HG03457 (cell line): ENCODE results near the gene GH1.
"Not testable (repeated sequence)": the region's sequence is repeated elsewhere in the genome, so short reads cannot be mapped to it uniquely, and the experiment has no call there.

Experiments used
- ATAC-seq: cut with Tn5 transposase; IDR thresholded peaks from one replicate; pipeline ENCODE4 v1.9.1; 2021; ENCODE audit warnings: moderate number of reproducible peaks; ENCODE audit not compliant: unreplicated experiment

The GH1 gene

DNA sequence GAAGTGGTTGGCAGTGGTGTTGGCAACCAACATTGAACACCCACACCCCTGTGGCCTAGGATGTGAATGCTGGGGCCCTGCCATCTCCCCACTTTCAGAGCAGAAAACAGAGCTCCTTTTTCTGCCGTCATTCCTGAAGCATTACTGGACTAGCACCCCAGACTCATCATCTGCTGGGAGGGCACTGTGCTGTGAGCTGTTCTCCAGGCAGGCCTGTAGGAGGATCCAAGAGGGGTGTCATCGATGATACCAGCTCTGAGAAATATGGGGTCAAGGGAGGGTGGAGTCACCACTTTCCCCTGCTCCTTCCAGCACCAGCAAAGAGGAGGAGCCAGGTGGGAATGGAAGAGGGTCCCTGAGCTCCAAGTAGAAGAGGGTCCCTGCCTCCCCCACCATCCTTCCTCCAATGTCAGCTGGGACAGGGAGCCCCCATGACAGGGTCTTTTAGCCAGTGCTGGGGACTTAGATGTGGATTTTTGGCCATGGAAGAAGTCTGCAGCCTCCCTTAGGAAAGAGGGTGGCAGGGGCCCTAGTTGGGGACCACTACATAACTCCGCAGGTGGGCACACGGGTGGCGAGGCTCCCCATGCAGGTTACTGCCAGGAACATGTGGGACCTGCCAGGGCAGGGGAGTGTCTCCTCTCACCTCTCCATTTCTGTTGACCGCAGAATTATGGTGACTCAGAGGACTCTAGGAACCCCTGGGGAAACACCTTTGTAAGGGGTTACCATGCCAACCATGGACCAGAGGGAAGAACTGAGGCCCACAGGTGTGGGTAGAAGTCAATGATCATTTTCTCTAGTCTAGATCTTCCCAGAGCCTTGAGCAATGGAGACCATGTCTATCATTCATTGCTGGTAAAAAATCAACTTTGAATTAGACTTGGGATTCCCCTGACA, 19.5 kb downstream of the GH1 start:
- ATAC-seq: not testable (repeated sequence)

DNA sequence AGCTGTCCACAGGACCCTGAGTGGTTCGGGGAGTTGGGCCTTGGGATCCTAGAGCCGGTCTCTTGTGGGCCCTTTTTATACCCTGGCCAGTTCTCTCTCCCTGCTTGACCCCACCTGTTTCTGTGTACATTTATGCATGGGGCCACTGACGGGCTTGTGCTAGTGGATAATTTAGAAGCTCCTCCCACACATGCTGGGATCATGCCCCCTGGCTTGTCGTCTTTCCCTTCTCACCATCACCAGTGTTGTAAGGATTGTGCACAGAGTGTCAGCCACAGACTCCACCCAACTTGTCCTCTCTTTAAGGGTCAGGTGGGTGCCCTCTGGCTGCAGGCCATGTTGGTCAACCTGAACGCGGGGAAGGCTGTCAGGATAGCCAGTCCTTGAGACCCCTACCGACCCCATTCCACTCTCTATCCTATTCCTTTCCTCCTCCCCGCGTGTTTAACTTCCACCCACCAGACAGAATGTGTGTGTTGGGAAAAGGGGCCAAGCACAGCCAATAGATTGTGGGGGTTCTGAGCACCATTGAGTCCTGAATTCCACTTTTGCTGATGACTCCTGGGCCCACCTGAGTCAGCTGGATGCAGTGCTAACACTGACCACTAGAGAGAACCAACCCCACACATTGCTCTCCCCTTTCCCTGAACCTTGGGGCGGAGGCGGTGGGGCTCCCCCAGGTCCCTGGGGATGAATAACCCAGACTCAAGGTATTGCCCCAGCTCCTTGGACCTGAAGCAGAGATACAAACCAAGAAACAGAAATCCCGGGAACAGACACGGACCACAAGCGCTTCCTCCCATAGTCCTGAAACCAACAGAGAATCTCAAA, 21.9 kb downstream of the GH1 start, which contains the start of gene CSH1:
CSH1 (minus strand) TSS at position 51 of the 831 bp plus-strand sequence. CDS start 63 bp downstream, outside the sequence.
- ATAC-seq: not testable (repeated sequence)

DNA sequence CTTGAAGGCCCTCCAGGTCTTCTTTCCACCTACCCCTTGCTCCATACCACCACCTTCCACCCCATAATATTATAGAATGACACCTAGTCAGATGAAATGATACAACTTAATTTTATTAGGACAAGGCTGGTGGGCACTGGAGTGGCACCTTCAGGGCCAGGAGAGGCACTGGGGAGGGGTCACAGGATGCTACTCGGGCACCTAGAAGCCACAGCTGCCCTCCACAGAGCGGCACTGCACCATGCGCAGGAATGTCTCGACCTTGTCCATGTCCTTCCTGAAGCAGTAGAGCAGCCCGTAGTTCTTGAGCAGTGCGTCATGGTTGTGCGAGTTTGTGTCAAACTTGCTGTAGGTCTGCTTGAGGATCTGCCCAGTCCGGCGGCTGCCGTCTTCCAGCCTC, 23.8 kb downstream of the GH1 start:
- ATAC-seq: not testable (repeated sequence)

DNA sequence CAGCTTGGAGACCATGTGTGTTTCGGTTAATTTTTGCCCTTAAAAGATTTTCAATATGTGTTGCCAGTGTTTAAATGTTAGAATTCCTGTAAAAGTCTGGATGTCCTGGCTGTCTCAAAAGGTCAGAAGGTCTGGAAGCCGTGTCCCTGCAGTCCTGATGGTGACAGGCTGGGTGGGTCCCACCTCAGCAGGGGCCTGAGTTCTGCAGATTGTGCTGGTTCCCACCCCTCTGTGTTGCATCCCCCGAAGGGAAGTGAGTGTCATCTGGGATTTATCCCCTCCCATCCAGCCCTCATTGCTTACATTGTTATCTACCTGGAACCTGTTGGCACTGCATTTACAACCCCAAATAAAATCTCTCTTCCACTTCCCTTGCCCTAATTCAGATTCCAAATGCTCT, 24.6 kb downstream of the GH1 start:
- not testable (repeated sequence) for ATAC-seq

DNA sequence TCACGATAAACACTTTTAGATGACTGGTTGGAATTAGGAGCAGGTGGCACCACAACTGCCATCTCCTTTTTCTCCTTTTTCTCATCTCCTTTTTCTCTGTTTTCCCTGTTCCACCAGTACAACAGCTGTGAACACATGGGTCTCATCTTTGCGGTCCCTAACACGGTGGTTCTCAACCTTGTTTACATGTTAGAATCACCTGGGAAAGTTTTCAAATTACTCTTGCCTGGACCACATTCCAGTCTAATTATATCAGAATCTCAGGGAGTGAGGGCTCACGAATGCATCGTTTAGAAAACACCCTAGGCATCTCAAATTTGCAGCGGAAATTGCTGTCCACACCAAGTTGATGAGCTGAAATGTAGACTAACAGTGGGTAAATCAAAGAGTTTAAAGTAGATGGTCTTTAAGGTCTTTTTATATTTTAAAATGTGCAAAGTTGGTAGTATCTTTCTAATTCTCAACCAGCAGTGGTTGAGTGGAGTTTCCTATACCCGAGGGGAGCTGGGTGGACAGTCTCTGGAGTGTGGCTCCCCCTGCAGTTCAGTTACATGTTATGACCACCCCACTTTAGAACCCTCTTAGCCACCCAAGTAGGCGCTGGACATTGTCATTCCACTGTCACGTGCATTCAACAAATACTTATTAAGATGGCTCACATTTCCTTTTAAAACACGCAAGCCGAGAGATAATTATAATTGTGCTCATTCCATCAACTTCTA, 26.2 kb downstream of the GH1 start:
- not testable (repeated sequence) for ATAC-seq

DNA sequence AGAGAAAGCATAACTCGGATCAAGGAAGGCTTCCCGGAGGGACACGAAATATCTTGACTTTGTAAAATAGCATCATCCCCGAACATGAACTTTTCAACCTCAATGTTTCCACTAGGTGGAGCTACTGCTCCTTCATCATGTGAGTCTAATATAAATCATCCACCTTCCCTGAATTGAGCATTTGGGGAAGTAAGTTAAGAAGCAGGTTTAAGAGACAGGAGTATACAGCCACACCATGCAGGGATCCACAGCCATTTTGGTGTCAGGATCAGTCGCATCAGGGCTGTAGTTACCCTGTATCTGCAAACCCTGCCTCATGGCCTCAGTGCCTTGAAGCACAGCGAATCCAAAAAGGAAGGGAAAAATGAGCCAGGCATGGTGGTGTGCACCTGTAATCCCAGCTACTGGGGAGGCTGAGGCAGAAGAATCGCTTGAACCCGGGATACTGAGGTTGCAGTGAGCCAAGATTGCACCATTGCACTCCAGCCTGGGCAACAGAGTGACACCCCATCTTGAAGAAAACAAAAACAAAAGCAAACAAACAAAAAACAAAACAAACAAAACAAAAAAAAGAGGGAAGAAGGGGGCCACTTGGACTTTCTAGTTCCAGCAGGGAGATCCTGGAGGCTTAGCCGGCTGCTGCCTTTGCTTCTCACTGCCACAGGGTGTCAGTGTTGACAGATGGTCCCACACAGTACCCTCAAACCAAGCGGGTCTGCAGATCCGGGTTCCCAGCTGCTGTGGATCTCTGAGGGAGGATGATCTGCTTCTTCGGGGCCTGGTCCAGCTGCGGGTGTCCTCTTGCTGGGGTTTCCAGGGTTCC, 29.4 kb downstream of the GH1 start:
- ATAC-seq: not testable (repeated sequence)

DNA sequence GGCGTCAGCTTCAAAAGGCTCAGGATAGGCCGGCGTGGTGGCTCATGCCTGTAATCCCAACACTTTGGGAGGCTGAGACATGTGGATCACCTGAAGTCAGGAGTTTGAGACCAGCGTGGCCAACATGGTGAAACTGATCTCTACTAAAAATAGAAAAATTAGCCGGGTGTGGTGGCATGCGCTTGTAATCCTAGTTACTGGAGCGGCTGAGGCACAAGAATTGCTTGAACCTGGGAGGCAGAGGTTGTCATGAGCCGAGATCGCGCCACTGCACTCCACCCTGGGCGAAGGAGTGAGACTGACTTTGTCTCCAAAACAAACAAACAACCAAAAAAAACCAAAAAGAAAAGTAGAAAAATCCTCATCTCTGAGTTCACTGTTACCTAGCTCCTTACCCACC, 33.5 kb downstream of the GH1 start:
- not testable (repeated sequence) for ATAC-seq

DNA sequence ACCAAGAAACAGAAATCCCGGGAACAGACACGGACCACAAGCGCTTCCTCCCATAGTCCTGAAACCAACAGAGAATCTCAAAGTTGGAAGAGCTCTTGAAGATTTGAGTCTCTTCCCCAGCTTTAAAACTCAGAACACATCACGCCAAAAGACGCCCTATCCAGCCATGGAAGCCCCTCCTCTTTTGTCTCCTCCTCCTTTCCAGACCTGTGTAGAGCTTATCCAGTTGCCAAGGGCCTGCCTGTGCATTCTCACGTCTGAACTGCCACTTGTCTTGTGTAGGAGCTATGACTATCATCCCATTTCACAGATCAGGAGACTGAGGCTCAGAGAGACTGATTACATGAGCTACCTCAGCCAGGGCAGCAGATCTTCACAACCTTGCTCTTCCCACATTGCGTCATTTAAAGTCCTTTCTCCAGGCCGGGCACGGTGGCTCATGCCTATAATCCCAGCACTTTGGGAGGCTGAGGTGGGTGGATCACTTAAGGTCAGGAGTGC, 36.0 kb downstream of the GH1 start:
- not testable (repeated sequence) for ATAC-seq

DNA sequence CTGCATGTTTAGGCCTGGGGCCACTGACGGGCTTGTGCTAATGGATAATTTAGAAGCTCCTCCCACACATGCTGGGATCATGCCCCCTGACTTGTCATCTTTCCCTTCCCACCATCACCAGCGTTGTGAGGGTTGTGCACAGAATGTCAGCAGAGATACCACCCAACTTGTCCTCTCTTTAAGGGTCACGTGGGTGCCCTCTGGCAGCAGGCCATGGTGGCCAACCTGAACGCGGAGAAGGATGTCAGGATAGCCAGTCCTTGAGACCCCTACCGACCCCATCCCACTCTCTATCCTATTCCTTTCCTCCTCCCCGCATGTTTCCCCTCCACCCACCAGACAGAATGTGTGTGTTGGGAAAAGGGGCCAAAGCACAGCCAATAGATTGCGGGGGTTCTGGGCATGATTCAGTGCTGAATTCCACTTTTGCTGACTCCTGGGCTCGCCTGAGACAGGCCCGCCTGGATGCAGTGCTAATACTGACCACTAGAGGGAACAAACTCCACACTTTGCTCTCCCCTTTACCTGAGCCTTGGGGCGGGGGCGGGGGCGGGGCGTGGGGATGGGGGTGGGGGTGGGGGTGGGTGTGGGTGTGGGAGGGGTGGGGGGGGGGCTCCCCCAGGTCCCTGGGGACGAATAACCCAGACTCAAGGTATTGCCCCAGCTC, 36.6 kb downstream of the GH1 start, which contains the start of gene GH2:
GH2 (minus strand) TSS at position 10 of the 667 bp plus-strand sequence. CDS start 143 bp downstream, outside the sequence.
- ATAC-seq: no peak

DNA sequence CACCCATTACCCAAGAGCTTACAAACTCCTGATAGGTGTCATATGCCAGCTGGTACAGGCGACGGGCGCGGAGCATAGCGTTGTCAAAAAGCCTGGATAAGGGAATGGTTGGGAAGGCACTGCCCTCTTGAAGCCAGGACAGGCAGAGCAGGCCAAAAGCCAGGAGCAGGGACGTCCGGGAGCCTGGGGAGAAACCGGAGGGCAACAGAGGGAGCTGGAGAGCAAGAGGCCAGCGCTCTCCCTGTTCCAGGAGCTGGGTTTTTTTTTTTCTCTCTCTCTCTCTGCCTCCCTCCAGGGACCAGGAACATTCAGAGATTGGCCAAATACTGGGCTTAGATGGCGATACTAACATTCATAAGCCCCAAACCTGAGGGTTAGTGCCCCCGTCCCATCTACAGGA, 37.3 kb downstream of the GH1 start:
- ATAC-seq: not testable (repeated sequence)

DNA sequence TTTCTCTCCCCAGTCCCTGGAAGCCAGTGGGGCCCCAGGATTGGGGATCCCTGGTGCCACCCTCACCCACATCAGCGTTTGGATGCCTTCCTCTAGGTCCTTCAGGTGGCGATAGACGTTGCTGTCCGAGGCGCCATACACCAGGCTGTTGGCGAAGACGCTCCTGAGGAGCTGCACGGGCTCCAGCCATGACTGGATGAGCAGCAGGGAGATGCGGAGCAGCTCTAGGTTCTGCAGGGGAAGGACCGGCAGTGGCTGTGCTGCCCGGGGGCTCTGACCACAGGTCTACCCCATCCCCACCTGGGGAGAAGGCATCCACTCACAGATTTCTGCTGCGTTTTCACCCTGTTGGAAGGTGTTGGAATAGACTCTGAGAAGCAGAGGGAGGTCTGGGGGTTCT, 37.9 kb downstream of the GH1 start:
- no peak for ATAC-seq

DNA sequence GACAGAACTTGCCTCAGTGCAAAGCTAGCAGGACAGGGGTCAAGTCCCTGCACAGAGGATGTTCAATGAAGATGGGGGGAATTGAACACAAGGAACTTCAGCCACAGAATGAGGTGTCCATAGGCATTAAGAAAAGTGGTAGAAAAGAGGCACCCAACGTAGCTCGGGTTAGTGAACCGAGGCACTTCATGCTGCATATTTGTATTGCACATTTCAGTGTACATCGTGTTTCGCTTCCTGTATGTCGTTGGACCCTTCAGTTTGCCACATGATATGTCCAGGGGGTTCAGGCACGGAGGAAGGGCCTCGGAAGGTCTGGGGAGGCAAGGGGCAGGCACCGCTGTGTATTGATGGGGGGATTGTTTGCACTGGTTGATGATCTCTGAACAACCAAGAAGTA, 40.2 kb downstream of the GH1 start:
- not testable (repeated sequence) for ATAC-seq

DNA sequence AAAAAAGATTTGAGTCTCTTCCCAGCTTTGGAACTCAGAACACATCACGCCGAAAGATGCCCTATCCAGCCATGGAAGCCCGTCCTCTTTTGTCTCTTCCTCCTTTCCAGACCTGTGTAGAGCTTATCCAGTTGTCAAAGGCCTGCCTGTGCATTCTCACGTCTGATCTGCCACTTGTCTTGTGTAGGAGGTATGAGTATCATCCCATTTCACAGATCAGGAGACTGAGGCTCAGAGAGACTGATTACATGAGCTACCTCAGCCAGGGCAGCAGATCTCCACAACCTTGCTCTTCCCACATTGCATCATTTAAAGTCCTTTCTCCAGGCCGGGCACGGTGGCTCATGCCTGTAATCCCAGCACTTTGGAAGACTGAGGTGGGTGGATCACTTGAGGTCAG, 43.9 kb downstream of the GH1 start:
- ATAC-seq: not testable (repeated sequence)

DNA sequence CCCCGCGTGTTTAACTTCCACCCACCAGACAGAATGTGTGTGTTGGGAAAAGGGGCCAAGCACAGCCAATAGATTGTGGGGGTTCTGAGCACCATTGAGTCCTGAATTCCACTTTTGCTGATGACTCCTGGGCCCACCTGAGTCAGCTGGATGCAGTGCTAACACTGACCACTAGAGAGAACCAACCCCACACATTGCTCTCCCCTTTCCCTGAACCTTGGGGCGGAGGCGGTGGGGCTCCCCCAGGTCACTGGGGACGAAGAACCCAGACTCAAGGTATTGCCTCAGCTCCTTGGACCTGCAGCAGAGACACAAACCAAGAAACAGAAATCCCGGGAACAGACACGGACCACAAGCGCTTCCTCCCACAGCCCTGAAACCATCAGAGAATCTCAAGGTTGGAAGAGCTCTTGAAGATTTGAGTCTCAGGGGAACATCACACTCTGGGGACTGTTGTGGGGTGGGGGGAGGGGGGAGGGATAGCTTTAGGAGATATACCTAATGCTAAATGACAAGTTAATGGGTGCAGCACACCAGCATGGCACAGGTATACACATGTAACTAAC, 44.5 kb downstream of the GH1 start:
- ATAC-seq: not testable (repeated sequence)

DNA sequence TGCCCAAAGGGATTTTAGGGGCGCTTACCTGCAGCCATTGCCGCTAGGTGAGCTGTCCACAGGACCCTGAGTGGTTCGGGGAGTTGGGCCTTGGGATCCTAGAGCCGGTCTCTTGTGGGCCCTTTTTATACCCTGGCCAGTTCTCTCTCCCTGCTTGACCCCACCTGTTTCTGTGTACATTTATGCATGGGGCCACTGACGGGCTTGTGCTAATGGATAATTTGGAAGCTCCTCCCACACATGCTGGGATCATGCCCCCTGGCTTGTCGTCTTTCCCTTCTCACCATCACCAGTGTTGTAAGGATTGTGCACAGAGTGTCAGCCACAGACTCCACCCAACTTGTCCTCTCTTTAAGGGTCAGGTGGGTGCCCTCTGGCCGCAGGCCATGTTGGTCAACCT, 45.1 kb downstream of the GH1 start, which contains the start of gene CSH2:
CSH2 (minus strand) TSS at position 101 of the 400 bp plus-strand sequence; CDS start at position 38, 63 bp downstream.
- not testable (repeated sequence) for ATAC-seq

DNA sequence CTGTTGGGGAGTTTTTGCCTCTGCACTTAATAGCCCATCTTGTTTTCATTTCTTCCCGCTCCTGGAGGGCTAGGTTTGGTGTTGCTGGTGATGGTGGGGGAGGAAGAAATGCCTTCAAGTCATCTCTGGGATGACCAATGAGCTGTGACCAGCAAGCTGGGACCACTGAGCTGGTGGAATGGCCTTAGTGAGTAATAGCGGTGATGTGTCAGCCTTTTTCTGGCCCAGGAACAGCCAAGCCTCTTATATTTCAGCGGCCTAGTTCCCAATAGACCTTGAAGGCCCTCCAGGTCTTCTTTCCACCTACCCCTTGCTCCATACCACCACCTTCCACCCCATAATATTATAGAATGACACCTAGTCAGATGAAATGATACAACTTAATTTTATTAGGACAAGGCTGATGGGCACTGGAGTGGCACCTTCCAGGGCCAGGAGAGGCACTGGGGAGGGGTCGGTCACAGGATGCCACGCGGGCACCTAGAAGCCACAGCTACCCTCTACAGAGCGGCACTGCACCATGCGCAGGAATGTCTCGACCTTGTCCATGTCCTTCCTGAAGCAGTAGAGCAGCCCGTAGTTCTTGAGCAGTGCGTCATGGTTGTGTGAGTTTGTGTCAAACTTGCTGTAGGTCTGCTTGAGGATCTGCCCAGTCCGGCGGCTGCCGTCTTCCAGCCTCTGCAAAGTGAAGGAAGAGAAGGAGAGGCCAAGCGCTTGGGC, 46.8 kb downstream of the GH1 start:
- not testable (repeated sequence) for ATAC-seq

DNA sequence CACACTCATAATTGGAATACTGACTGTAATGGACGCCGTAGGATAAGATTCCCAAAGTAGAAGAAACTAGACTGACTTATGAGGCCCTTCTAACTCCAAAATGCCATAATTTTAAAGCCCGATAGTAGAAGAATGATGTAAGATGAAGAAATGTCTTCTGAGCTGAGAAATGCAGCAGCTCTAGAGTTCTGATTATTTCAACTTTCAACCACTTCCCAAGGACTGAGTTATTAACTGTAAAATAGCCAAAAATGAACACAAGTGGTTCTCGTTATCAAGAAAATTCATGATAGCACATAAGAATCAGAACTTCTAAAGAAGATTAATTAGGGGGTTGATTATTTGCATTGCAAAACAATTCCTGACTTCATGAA, 48.4 kb downstream of the GH1 start:
- not testable (repeated sequence) for ATAC-seq
